RWPE1 (cell line): Measurements from ENCODE around the gene CYP2E1.
"Not testable (repeated sequence)": the region's sequence is repeated elsewhere in the genome, so short reads cannot be mapped to it uniquely, and the experiment has no call there.

Source experiments
- CTCF ChIA-PET: fragments of 350-600 bp; sonication (Branson Sonifier 250); formaldehyde crosslinking; extraction: SDS; loops from one replicate; lab custom pipeline; 2021; lab: Yijun Ruan, JAX
- POLR2A ChIA-PET: fragments of 400-600 bp; formaldehyde crosslinking; extraction: SDS; loops from one replicate; lab custom pipeline; 2020; ENCODE audit warnings: antibody characterized with exemption; ENCODE audit not compliant: low non-redundant PET; lab: Yijun Ruan, JAX
- DNase-seq: peaks from one replicate; pipeline ENCODE4 v3.0.0; 2012; ENCODE audit warnings: low spot score
- H3K27ac ChIP-seq: fragments of 450-650 bp; 2 replicates; pipeline ENCODE4 v1.5.1; 2017
- CTCF ChIP-seq: fragments of 450-650 bp; conservative IDR thresholded peaks from 2 replicates; pipeline ENCODE4 v1.5.1; 2017; ENCODE audit warnings: low read depth, mild to moderate bottlenecking

The CYP2E1 gene

GRCh38 chr10:133568287-133568614 is 41.1 kb downstream of the CYP2E1 start:
- TF ChIP-seq CTCF = no peak
- DNase-seq = no peak
- ChIA-PET POLR2A (no interaction called here), CTCF (no interaction called here)
- H3K27ac ChIP-seq = no peak overlapping the region

- CTCF ChIA-PET, POLR2A ChIA-PET: not testable (repeated sequence)
Observed at GRCh38 chr10:133568831-133569527, 41.8 kb downstream of the CYP2E1 start.

GRCh38 chr10:133569801-133570200 is 42.6 kb downstream of the CYP2E1 start:
- DNase-seq, POLR2A ChIA-PET, H3K27ac ChIP-seq, CTCF ChIA-PET: not testable (repeated sequence)

More at GRCh38 chr10:133568831-133569527, 41.8 kb downstream of the CYP2E1 start:
- DNase-seq, H3K27ac ChIP-seq: not testable (repeated sequence)

GRCh38 chr10:133572055-133572454 is 44.9 kb downstream of the CYP2E1 start:
- DNase-seq, CTCF ChIA-PET, H3K27ac ChIP-seq, POLR2A ChIA-PET: not testable (repeated sequence)

- H3K27ac ChIP-seq, CTCF ChIA-PET, DNase-seq, POLR2A ChIA-PET: not testable (repeated sequence)
Observed at GRCh38 chr10:133573460-133573859, 46.3 kb downstream of the CYP2E1 start.

GRCh38 chr10:133577037-133577436 is 49.9 kb downstream of the CYP2E1 start:
- H3K27ac ChIP-seq, DNase-seq, POLR2A ChIA-PET, CTCF ChIA-PET: not testable (repeated sequence)
